Measurements from ENCODE around the gene MAD1L1.

The MAD1L1 gene

DNA sequence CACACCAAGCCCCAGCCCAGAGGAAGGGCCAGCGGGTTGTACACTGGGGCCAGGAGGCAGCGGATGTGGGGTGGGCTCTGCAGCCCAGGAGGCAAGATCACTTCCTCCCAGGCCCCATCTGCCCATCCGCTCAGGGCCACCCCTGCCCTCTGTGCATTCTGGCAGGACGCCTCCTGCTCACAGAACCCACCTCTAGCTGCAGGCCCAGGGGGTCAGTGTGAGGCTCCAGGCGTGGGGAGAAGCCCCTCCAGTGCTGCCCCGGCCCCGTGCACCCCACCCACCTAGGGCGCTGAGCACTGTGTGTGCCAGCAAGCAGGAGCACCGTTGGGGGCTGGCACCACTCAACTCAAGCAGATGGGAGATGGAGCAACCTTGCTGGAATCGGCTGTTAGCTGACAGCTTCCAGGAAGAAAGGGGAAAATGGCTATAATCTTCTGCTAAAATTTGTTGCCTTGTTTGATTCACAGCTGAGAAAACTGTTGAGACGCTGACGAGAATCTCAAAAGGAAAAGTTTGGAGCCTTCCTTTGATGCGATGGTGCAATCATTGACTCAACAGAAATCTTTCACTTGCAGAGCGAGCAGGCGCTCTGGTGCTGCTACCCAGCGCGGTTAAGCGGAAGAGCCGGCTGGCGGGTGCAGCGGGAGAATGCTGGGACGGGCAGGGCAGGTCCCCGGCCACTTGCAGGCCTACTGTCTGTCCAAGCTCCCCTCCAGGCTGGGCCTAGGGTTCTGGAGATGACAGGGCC, 286.5 kb downstream of the MAD1L1 start:
- DNase-seq, result no peak

DNA sequence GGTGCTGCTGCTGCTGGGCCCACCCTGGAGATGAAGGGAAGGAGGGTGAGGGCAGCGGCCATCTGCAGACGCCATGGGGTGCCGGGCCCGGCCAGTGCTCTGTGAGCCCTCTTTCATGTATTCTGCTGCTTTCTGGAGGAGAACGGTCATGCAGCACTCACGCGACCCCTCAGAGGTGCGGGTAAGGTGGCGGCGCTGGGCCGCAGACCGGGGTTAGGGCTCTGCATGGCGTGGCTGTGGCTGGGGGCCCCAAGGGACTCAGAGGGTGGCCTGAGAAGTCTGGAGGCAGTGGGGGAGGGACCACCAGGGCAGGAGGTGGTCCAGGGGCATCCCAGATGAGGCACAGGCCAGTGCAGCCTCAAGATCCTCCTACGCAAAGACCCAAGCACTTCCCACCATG, 287.2 kb downstream of the MAD1L1 start:
- DNase-seq, result no peak

DNA sequence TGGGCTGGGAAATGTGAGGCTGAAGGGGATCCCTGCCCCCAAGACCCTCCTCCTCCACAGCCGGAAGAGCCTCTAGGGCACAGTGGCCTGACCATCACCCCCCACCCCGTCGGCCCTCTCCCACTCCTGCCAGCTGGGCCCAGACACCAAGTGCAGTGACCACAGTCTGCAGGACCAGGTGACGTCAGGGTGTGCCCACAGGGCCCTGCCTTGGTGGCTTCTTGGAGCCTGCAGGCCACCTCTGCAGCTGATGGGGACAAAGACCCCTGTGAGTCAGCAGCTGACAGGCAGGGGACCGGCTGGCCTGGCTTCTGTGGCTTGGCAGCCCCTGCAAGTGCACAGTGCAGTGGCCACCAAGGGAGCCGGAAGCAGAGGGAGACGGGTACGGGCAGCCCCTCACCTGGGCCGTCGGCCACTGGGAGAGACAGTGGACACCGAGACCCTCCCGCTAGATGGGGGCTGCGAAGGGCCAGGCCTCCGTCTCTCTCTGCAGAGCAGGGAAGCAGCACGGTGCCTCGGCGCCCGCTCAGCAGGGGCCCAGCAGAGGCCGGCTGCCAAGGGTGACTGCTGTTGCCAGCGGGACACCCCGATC, 288.0 kb downstream of the MAD1L1 start:
- no peak for DNase-seq

DNA sequence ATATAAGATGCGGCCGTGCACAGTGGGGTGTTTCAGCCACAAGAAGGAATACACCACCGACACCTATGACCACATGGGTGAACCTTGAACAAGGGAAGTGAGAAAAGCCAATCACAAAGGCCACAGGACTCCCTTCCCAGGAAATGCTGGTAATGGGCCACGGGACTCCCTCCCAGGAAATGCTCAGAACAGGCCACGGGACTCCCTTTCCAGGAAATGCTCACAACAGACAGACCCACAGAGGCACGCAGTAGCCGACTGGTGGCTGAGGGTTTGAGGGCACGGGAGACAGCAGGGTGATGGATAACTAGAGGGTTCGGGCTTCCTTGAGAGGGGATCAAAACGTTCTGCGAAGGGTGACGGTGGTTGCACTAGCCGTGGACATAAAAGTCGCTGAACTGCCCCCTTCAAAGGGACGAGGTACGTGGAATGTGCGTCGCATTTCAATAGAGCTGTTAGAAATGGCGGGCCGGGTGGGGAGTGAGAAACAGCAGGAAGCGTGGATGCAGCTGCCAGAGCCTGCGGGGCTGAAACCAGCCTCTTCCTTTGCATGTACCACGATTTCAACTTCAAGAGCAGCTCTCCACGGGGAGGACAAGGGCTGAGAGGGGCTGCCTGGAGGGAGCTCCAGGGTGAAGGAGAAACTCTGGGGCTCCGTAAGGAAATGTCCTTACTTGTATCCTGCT, 288.7 kb downstream of the MAD1L1 start:
- no peak for DNase-seq

DNA sequence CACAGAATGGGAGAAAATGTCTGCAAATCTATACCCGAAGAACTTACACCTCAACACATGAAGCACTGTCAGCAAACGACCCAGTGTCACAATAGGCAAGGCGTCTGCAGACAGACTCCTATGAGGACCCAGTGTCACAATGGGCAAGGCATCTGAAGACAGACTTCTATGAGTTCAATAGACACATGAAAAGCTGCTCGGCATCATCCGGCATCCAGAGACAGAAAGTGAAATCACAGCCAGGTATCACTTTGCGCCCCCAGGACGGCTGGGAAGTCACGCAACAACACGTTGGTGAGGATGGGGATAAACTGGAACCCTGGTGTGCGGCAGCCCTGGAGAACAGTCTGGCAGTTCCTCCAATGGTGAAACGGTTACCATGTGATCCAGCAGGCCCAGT, 289.4 kb downstream of the MAD1L1 start:
- DNase-seq, result no peak

DNA sequence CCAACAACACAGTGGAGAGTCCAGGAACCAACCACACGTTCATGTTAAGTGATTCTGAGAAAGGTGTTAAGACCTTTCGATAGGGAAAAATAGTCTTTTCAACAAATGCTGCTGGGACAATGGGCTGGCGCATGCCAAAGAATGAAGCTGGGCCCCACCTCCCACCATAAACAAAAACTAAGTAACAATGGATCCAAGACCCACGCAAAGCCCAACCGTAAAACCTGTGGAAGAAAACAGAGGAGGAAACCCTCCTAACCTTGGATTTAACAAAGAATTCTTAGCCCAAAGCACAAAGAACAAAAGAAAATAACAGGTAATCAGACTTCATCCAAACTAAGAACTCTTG, 289.8 kb downstream of the MAD1L1 start:
- no peak for DNase-seq

DNA sequence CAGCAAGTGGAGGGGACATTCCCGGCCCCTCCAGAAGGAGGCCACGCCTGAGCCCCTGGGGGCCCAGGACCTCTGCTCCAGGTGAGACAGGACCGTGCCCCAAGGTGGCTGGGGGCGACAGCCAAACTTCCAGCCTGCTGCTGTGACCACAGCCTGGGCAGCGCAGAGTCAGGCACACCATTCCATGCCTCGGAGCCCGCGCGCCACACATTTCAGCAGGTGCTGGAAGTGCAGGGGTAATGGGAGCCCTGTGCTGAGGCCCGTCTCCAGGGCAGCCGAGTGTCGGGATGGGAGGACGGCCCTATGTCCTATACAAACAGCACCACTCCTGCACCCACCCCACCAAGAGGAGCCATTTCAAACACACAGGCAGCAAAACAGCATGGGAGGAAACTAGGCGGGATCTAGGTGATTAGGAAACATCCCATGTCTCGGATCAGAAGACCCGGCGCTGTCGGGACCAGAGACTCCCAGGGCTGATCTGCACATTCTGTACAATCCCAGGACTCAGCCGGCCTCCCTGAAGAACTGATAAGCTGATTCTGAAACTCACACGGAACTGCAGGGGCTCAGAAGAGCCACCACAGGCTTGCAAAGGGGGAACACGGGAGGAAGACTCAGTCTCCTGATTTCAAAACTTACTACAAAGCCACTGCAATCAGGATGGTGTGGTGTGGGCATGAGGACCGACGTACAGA, 290.4 kb downstream of the MAD1L1 start:
- no peak for DNase-seq

DNA sequence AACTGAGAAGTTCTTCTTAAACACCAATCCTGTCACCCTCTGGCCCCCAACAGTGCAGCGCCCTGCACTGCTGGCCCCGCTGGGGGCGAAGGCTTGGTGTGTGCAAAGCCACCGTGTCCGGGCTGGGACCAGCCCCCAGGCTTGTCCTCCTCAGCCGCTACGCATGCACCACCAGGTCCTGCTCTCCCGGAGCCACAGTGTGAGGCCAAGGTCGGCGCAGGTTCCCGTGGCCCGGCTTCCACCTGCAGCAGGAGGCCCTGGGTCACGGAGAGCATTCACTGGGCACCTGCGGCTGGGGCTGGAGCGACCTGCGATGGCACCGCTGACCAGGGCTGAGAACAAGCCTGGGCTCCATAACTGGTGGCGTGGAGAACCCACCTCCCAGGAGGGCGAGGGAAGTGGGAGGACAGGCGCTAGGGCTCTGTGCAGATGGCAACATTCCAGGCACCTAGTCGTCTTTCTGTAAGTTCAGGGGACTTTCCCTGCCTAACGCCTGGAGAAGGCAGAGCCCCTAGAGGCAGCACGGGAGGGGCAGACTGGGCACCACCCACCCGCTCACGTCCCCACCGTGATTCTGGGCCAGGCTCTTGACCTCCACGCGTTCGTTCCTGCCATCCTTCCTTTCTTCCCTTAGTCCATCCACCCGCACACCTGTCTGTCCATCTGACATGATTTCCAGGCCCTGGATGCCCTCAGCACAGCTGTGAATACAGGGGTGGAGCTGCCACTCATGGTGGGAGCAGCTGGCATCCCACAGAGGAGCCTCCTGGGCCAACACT, 291.1 kb downstream of the MAD1L1 start:
- no peak for DNase-seq

DNA sequence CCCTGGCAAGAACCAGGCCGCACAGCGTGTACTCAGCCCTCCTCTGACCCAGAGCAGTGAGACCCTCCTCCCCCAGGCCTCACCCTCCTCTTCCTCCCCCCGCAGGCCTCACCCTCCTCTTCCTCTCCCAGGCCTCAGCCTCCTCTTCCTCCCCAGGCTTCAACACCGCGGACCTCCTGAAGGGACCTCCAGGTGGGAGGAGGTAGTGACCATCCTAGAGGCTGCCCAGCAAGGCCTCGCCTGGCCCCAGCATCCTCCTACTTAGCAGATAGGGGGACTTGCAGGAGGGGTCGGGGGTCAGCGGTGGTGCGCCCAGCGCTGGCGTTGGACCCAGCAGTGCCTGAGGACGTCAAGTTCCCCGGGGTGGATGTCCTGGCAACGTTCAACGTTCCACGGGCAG, 291.9 kb downstream of the MAD1L1 start:
- no peak for DNase-seq

DNA sequence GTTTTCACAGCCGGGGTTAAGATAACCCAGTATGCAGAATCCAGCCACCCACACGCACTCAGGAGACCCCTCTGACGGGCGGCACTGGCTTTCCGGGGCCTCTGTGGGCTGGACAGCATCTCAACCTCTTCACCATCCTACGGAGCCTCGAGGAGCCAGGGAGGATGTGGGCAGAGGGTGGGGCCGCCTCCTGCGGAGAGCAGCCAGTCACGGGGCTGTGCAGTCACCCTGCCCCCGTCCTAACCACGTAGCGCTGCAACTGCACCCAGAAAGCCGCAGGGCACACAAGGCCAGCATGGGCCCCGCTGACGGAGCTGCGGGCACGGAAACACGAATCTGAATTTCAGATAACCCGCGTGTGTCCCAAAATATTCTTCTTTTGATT, 292.4 kb downstream of the MAD1L1 start:
- no peak for DNase-seq

DNA sequence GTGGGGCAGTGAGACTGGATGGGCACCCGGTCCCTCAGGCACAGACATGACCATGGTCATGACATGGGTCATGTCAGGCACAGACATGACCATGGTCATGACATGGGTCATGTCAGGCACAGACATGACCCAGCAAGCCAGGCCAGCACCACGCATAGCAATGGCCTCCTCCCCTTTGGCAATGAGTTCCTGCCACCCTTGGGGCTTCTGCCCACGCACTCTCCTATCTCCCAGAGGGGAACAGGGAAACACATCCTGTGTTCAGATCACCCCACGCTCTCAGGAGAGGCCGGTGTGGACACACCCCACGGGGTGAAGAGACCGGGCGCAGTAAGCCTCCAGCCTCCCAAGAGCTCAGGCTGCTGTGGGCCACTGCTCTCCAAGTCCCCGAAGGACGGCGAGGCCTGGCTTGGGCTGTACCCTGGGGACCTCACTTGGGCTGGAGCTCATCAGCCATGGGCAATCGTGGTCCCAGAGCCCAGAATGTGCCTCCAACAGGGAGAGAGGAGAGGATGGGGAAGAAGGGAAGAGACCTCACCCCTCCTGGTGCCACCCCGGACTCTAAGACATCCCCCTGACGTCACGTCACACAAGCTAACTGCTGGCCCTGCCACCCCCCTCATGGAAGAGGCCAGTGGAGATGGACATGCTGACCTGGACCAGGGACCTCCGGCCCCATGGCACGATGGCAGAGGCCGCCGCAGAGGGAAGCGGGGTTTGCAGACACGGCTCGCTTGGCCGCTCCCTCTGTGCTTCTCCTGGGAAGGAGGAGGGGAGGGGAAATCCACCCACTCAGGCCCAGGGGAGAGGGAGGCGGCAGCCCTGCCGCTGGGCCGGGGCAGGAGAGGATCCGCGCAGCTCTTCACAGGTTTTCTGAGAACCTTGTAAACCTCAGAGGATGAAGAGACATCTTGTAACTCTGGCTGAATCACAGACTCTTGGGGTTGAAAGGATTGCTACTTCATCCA, 293.0 kb downstream of the MAD1L1 start:
- no peak for DNase-seq

DNA sequence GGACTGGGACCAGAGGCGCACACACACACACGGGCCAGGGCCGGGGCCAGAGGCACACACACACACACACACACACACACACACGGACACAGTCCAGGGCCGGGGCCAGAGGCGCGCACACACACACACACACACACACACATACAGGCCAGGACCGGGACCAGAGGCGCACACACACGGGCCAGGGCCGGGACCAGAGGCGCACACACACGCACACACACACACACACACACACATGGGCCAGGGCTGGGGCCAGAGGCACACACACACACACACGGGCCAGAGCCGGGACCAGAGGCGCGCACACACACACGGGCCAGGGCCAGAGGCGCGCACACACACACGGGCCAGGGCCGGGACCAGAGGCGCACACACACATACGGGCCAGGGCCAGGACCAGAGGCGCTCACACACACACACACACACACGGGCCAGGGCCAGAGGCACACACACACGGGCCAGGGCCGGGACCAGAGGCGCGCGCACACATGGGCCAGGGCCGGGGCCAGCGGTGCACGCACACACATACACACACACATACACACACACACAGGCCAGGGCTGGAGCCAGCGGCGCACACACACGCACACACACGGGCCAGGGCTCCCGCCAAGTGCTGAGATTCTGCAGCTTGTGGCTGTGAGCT, 293.8 kb downstream of the MAD1L1 start:
- DNase-seq, result no peak

DNA sequence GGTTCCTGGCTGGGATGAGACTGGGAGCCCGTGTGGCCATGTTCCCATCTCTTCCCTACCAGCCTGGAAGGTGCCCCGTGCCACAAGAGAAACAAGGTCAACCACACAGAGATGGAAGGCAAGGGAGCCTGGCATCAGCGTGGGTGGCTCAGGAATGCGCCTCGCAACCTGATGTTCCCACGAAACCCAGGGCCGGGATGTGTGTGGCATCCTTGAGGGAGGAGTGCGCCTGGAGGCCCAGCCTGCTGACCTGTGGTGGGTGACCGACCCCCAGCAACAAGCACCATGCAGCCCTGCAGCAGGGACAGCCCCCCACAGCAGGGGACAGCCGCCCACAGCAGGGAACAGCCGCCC, 295.5 kb downstream of the MAD1L1 start:
- no peak for DNase-seq

DNA sequence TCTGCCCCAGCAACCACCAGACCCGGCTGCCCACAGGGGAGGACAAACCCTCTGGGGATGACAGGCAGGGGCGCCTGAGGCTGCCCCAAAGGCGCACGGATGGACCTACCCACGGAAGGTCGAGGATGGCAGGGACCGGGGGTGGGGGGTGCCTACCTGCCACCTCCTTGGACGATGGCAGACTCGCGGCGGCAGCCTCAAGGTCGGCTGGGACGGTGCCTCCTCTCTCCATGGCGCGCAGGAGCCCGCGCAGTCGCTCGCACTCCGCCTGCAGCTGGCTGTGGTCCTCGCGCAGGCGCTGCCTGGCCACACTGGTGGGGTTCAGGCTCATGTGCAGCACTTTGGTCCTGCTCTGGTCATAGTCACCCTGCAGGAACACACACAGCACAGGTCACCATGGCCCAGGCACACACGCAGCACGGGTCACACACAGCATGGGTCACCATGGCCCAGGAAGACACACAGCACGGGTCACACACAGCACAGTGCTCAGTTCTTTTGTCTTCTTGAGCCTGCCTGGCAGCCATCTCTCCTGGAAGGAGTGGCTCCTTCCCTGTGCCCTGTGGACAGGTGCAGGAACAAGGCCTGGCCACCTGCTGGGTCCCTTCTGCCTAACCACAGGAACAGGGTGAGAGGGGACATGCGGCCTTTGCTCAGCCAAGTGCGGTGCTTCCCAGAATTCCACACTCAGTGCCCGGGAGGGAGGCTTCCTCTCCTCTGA, 296.1 kb downstream of the MAD1L1 start:
- DNase-seq, result peak; percentile 55

DNA sequence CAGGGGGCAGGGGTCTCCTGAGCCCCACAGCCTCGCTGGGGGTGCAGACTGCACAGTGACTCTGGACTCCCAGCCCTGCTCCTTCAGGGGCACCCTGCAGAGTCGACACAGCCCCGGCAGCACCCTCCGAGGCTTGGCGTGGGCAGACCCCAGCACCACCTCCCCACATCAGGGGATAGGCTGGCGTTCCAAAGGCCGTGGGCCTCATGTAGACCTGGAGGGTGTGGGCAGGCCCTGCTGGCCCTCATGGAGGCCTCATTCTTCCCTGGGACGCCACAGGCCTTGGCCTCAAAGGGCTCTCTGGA, 296.8 kb downstream of the MAD1L1 start:
- no peak for DNase-seq

DNA sequence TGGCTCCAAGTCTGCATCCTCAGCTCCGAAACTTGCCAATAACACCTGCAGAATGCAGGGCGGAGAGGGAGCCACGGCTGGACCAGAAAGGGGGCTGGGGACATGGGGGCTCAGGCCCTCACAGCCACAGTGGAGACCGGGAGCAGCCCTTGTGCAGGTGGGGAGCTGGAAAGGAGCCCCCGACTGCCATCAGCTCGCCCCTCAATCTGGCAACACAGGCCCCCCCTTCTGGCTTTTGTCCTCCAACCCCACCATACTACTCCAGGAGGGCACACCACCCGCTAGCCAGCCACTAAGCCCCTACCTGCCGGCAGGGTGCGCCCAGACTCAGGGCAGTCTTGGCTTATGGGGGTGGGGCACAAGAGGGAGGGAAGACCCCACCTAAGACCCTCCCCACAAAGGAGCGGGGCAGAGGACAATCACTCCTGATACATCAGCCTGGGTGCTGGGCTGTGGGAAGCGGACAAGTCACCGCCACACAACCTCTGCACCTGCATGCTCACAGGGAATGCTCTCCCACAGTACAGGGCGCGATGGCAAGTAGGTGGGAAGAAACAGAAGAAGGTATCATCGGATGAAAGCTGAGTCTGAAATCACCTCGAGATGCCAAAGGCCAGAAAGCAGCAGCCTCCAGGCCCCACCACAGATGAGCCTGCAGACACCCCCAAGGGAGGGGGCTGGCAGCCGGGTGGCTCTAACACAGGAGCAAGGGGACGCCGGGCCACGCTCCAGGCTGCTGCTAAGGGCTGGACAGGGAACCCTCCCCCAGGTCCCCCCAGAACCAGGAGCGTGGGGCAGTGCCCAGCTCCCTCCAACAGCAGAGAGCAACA, 297.4 kb downstream of the MAD1L1 start:
- DNase-seq, result no peak

DNA sequence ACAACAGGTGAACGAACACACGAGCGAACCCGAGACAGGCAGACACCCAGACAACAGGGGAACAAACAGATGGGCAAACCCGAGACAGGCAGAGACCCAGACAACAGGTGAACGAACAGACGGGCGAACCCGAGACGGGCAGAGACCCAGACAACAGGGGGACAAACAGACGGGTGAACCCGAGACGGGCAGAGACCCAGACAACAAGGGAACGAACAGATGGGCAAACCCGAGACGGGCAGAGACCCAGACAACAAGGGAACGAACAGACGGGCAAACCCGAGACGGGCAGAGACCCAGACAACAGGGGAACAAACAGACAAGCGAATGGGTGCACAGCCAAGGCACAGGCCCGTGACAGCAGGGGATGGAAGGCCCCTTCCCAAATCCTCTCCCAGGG, 298.0 kb downstream of the MAD1L1 start:
- no peak for DNase-seq

DNA sequence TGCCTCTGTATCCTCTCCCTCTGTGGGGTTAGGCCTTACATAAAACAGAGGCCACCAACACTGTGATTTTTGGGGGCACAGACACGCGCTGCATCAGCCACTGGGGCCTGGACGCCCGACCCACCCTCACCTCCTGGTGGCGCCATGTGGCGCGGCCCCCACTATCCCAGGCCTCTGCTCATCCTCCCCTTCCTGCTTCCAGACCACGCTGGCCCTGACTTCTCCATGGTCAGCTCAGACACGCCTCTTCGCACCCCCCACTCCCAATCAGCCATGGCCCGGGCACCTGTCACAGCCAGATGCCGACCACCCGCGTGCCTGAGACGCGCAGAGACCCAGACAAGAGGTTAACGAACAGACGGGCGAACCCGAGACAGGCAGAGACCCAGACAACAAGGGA, 298.7 kb downstream of the MAD1L1 start:
- no peak for DNase-seq

DNA sequence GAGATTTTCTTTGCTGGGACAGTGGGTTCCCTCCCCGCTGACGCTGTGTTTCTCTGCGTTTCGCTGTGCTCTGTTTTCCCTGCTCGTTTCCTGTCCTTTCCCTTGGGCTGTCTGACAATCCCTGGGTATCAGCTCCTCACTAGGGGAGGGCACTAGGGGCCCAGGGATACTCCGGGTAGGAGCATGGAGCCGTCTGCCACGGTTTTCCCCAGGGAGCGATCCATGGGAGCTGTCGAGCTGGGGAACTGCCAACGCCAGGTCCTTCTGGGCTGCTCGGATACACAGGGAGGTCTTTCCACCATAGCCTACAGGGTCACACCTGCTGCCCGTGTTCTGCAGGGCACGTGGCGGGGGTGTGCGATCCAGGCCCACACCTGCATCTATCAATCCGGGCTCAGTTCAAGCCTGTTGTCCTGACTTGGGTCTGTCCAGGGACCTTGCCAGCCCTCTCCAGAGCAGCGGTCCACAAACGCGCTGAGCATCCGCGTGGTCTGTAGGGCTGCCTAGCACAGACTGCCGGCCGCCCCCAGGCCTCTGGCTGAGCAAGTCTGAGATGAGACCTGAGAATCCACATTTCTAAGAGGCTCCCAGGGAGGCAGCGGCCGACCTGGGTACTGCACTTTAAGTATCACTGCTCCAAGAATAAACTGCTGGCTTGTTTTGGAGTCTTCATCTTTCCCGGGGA, 299.5 kb downstream of the MAD1L1 start:
- no peak for DNase-seq

DNA sequence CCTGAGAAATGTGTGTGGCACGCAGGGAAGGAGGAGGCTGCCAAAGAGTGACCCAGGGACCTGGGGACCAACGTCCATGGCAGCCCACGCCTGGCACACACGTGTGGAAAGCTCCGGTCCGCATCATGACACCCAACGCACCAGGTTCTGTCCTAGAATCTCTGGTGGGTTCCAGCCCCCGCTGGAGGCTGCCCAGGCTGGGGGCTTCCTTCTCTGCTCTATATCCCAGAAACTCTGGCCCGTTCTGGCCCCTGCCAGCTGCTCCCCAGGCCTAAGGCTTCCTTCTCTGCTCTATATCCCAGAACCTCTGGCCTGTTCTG, 300.8 kb downstream of the MAD1L1 start:
- no peak for DNase-seq
